SK-N-SH treated with all-trans-retinoic acid at 6 μM for 48 hours (cell line): ENCODE data around the gene KANTR.

ENCODE experiments used
- ATAC-seq: fragments of 200-7000 bp; cut with Tn5 transposase; 3 replicates; pipeline ENCODE4 v1.9.1; 2020; ENCODE audit warnings: mild to moderate bottlenecking, moderate library complexity
- ARNTL ChIP-seq: fragments of 450-650 bp; formaldehyde crosslinking; IDR thresholded peaks from 2 replicates; pipeline ENCODE4 v1.5.0; 2020; ENCODE audit warnings: low read depth, mild to moderate bottlenecking, moderate library complexity, borderline replicate concordance
- CREB5 ChIP-seq: fragments of 250-450 bp; sonication (Bioruptor Pico); IDR thresholded peaks from 2 replicates; pipeline ENCODE4 v1.5.1; 2020; ENCODE audit warnings: low read depth, mild to moderate bottlenecking, moderate library complexity
- CSDC2 ChIP-seq: fragments of 250-450 bp; sonication (Bioruptor Pico); IDR thresholded peaks from 2 replicates; pipeline ENCODE4 v1.5.0; 2020; ENCODE audit warnings: mild to moderate bottlenecking, moderate library complexity
- ESRRG ChIP-seq: fragments of 250-450 bp; sonication (Bioruptor Pico); IDR thresholded peaks from 2 replicates; pipeline ENCODE4 v1.6.1; 2021; ENCODE audit warnings: mild to moderate bottlenecking
- GLIS3 ChIP-seq: fragments of 250-450 bp; sonication (Bioruptor Pico); IDR thresholded peaks from 2 replicates; pipeline ENCODE4 v1.5.0; 2020; ENCODE audit warnings: mild to moderate bottlenecking, moderate library complexity
- ISL1 ChIP-seq: fragments of 250-450 bp; sonication (Bioruptor Pico); IDR thresholded peaks from 2 replicates; pipeline ENCODE4 v2.1.2; 2022; ENCODE audit warnings: mild to moderate bottlenecking, moderate library complexity
- OSR1 ChIP-seq: fragments of 250-450 bp; sonication (Bioruptor Pico); IDR thresholded peaks from 2 replicates; pipeline ENCODE4 v1.8.0; 2022; ENCODE audit warnings: moderate library complexity, mild to moderate bottlenecking, inconsistent platforms
- PPARA ChIP-seq: fragments of 250-450 bp; sonication (Bioruptor Pico); IDR thresholded peaks from 2 replicates; pipeline ENCODE4 v1.5.0; 2020; ENCODE audit warnings: mild to moderate bottlenecking, borderline replicate concordance
- RARB ChIP-seq: fragments of 250-450 bp; sonication (Bioruptor Pico); IDR thresholded peaks from 2 replicates; pipeline ENCODE4 v1.8.0; 2021; ENCODE audit warnings: mild to moderate bottlenecking, moderate library complexity
- SNAI2 ChIP-seq: fragments of 250-450 bp; sonication (Bioruptor Pico); IDR thresholded peaks from 2 replicates; pipeline ENCODE4 v1.5.0; 2020; ENCODE audit warnings: mild to moderate bottlenecking, moderate library complexity
- TCF4 ChIP-seq: fragments of 250-450 bp; sonication (Bioruptor Pico); IDR thresholded peaks from 2 replicates; pipeline ENCODE4 v1.8.0; 2021; ENCODE audit warnings: mild to moderate bottlenecking, moderate library complexity, borderline replicate concordance
- TOX ChIP-seq: fragments of 250-450 bp; sonication (Bioruptor Pico); IDR thresholded peaks from 2 replicates; pipeline ENCODE4 v1.8.0; 2021; ENCODE audit warnings: mild to moderate bottlenecking, moderate library complexity, borderline replicate concordance
- ZC3H10 ChIP-seq: fragments of 250-450 bp; sonication (Bioruptor Pico); IDR thresholded peaks from 2 replicates; pipeline ENCODE4 v1.5.1; 2021; ENCODE audit warnings: mild to moderate bottlenecking, moderate library complexity
- ZFP3 ChIP-seq: fragments of 250-450 bp; sonication (Bioruptor Pico); IDR thresholded peaks from 2 replicates; pipeline ENCODE4 v1.5.0; 2020; ENCODE audit warnings: mild to moderate bottlenecking, moderate library complexity
- ZFP30 ChIP-seq: fragments of 450-650 bp; formaldehyde crosslinking; IDR thresholded peaks from 2 replicates; pipeline ENCODE4 v1.5.0; 2022; ENCODE audit warnings: mild to moderate bottlenecking, moderate library complexity
- ZNF565 ChIP-seq: fragments of 450-650 bp; formaldehyde crosslinking; conservative IDR thresholded peaks from 2 replicates; pipeline ENCODE4 v1.5.0; 2020; ENCODE audit warnings: low read depth, mild to moderate bottlenecking, moderate library complexity
- ZNF70 ChIP-seq: fragments of 450-650 bp; formaldehyde crosslinking; IDR thresholded peaks from 2 replicates; pipeline ENCODE4 v1.5.0; 2020; ENCODE audit warnings: mild to moderate bottlenecking, moderate library complexity
- ZNF8 ChIP-seq: fragments of 450-650 bp; formaldehyde crosslinking; IDR thresholded peaks from 2 replicates; pipeline ENCODE4 v1.5.0; 2020; ENCODE audit warnings: mild to moderate bottlenecking, moderate library complexity
- TF ChIP-seq, protein P1 (sequence below): fragments of 250-450 bp; sonication (Bioruptor Pico); IDR thresholded peaks from 2 replicates; pipeline ENCODE4 v1.5.0; 2020; ENCODE audit warnings: mild to moderate bottlenecking, moderate library complexity
- TF ChIP-seq, protein P2 (sequence below): fragments of 250-450 bp; sonication (Bioruptor Pico); IDR thresholded peaks from 2 replicates; pipeline ENCODE4 v1.5.1; 2021; ENCODE audit warnings: mild to moderate bottlenecking, moderate library complexity

KANTR gene

GRCh38 chrX:53094582-53094905 is 602 bp downstream of the KANTR start:
- no peak for ATAC-seq
- TF ChIP-seq, protein P1, sequence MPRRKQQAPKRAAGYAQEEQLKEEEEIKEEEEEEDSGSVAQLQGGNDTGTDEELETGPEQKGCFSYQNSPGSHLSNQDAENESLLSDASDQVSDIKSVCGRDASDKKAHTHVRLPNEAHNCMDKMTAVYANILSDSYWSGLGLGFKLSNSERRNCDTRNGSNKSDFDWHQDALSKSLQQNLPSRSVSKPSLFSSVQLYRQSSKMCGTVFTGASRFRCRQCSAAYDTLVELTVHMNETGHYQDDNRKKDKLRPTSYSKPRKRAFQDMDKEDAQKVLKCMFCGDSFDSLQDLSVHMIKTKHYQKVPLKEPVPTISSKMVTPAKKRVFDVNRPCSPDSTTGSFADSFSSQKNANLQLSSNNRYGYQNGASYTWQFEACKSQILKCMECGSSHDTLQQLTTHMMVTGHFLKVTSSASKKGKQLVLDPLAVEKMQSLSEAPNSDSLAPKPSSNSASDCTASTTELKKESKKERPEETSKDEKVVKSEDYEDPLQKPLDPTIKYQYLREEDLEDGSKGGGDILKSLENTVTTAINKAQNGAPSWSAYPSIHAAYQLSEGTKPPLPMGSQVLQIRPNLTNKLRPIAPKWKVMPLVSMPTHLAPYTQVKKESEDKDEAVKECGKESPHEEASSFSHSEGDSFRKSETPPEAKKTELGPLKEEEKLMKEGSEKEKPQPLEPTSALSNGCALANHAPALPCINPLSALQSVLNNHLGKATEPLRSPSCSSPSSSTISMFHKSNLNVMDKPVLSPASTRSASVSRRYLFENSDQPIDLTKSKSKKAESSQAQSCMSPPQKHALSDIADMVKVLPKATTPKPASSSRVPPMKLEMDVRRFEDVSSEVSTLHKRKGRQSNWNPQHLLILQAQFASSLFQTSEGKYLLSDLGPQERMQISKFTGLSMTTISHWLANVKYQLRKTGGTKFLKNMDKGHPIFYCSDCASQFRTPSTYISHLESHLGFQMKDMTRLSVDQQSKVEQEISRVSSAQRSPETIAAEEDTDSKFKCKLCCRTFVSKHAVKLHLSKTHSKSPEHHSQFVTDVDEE (CRISPR knock-in tag), result no peak
- no peak for TF ChIP-seq RARB (CRISPR knock-in tag)
- no peak for TF ChIP-seq GLIS3 (CRISPR knock-in tag)
- no peak for TF ChIP-seq ESRRG (CRISPR knock-in tag)
- TF ChIP-seq ARNTL, result no peak
- no peak for TF ChIP-seq SNAI2 (CRISPR knock-in tag)
- TF ChIP-seq ISL1, result no peak
- no peak for TF ChIP-seq TCF4 (CRISPR knock-in tag)
- no peak for TF ChIP-seq CSDC2 (CRISPR knock-in tag)
- TF ChIP-seq TOX (CRISPR knock-in tag), result no peak
- no peak for TF ChIP-seq CREB5
- TF ChIP-seq, protein P2, sequence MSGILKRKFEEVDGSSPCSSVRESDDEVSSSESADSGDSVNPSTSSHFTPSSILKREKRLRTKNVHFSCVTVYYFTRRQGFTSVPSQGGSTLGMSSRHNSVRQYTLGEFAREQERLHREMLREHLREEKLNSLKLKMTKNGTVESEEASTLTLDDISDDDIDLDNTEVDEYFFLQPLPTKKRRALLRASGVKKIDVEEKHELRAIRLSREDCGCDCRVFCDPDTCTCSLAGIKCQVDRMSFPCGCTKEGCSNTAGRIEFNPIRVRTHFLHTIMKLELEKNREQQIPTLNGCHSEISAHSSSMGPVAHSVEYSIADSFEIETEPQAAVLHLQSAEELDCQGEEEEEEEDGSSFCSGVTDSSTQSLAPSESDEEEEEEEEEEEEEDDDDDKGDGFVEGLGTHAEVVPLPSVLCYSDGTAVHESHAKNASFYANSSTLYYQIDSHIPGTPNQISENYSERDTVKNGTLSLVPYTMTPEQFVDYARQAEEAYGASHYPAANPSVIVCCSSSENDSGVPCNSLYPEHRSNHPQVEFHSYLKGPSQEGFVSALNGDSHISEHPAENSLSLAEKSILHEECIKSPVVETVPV (CRISPR knock-in tag), result no peak
- no peak for TF ChIP-seq OSR1 (CRISPR knock-in tag)
- TF ChIP-seq PPARA (CRISPR knock-in tag), result no peak
- no peak for TF ChIP-seq ZNF565
- no peak for TF ChIP-seq ZNF8 (CRISPR knock-in tag)

DNA sequence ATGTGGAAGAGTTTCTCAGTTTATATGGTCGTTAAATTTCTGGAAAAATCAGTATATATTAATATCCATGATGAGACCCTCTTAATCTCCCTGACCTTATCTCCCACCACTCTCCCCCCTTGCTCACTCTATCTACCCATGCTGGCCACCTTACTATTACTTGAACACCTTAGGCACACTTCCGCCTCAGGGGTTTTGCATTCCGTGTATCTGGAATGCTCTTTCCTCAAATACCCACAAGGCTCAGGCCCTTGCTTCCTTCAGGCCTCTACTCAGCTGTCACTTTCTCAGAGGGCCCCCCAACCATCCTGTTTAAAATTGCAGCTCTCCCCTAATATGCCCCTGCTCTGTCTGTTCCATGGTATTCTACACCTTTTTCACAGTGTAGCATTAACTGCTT is 1.9 kb downstream of the KANTR start:
- TF ChIP-seq ZC3H10 (CRISPR knock-in tag), result no peak
- no peak for TF ChIP-seq ZNF70
- no peak for TF ChIP-seq ZFP3 (CRISPR knock-in tag)
- TF ChIP-seq, protein P1 (CRISPR knock-in tag), result no peak
- no peak for TF ChIP-seq ZNF565
- no peak for TF ChIP-seq ESRRG (CRISPR knock-in tag)
- TF ChIP-seq GLIS3 (CRISPR knock-in tag), result no peak
- no peak for TF ChIP-seq ZFP30
- TF ChIP-seq SNAI2 (CRISPR knock-in tag), result no peak
- ATAC-seq, result no peak

GRCh38 chrX:53114864-53115549 is 21.1 kb downstream of the KANTR start:
- TF ChIP-seq CREB5, result no peak
- TF ChIP-seq GLIS3 (CRISPR knock-in tag), result no peak
- no peak for TF ChIP-seq ZNF70
- no peak for TF ChIP-seq RARB (CRISPR knock-in tag)
- TF ChIP-seq PPARA (CRISPR knock-in tag), result no peak
- no peak for TF ChIP-seq ESRRG (CRISPR knock-in tag)
- no peak for TF ChIP-seq ZNF565
- no peak for ATAC-seq
